ENCODE data around the gene NBEAL1. TPM values are rescaled to one million over a fixed set of nuclear protein-coding genes. Genes with fewer than 3 reads are reported as not detected.

The NBEAL1 gene
- polyA plus RNA-seq, 1 donor (not counting 4 experiments of a cell fraction or from before 2014, with no cell fraction given), result 14.7 TPM

DNA sequence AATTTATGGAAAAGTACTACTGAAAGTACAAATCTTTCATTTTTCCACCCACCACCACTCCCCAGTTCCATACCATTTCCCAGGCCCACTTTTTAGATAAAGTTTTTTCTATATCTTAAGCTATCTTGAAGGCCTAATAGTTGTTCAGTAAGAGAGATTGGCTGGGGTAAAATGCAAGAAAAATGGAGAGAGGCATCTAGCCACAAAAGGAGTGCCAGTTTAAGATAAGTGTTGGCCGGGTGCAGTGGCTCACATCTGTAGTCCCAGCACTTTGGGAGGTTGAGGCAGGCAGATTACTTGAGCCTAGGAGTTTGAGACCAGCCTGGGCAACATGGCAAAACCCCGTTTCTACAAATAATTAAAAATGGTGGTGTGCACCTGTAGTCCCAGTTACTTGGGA lies 28.6 kb downstream of the NBEAL1 start:
- TF ChIP-seq, protein P1, sequence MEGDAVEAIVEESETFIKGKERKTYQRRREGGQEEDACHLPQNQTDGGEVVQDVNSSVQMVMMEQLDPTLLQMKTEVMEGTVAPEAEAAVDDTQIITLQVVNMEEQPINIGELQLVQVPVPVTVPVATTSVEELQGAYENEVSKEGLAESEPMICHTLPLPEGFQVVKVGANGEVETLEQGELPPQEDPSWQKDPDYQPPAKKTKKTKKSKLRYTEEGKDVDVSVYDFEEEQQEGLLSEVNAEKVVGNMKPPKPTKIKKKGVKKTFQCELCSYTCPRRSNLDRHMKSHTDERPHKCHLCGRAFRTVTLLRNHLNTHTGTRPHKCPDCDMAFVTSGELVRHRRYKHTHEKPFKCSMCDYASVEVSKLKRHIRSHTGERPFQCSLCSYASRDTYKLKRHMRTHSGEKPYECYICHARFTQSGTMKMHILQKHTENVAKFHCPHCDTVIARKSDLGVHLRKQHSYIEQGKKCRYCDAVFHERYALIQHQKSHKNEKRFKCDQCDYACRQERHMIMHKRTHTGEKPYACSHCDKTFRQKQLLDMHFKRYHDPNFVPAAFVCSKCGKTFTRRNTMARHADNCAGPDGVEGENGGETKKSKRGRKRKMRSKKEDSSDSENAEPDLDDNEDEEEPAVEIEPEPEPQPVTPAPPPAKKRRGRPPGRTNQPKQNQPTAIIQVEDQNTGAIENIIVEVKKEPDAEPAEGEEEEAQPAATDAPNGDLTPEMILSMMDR (optimal IDR thresholded peaks at IDR 0.05 in 1 of 3, IDR thresholded peaks at IDR 0.05 in 1 of 3, conservative IDR thresholded peaks at IDR 0.05 in 1 of 3; ENCODE audit: extremely low read depth in 1 of 3, insufficient read depth in 2 of 3, low read length in 3 of 3), result no peak
- TF ChIP-seq EZH2 (IDR thresholded peaks at IDR 0.05; ENCODE audit: low read length), result no peak
- Histone ChIP-seq H3K9ac (ENCODE audit: control insufficient read depth, extremely low read depth, insufficient read depth, low read length) (no peak overlapping the region), H4K20me1 (ENCODE audit: control insufficient read depth, extremely low read depth, insufficient read depth, low read length) (no peaks in the 10 kb centered on the region), H3K4me3 (ENCODE audit: control insufficient read depth in 2 of 3, extremely low read depth in 1 of 3, insufficient read depth in 2 of 3, low read depth in 1 of 3, low read length in 3 of 3) (no peak overlapping the region), H3K36me3 (ENCODE audit: control insufficient read depth in 2 of 2, extremely low read depth in 1 of 2, insufficient read depth in 2 of 2, low read length in 2 of 2) (peaks cover 4 to 5% of the 10 kb centered on the region in 2 experiments), H3K27me3 (ENCODE audit: control insufficient read depth, extremely low read depth, insufficient read depth, low read length) (no peaks in the 10 kb centered on the region), H3K79me2 (ENCODE audit: control insufficient read depth, insufficient read depth, low read length) (peaks cover 11% of the 10 kb centered on the region), H3K9me3 (ENCODE audit: control insufficient read depth, low read depth, low read length) (no peaks in the 10 kb centered on the region), H2AFZ (ENCODE audit: control insufficient read depth, low read length) (no peak overlapping the region), H3K9me1 (ENCODE audit: control insufficient read depth, extremely low read depth, insufficient read depth, low read length) (no peaks in the 10 kb centered on the region), H3K4me1 (ENCODE audit: control insufficient read depth, extremely low read depth, insufficient read depth, low read length) (peaks cover 8% of the 10 kb centered on the region), H3K4me2 (ENCODE audit: control insufficient read depth, extremely low read depth, insufficient read depth, low read depth, low read length) (no peak overlapping the region), H3K27ac (ENCODE audit: control insufficient read depth, insufficient read depth, low read length) (no peak overlapping the region)
- no peak for DNase-seq (ENCODE audit: low read depth, low spot score)
- dilution Hi-C loops (cut with MboI; ENCODE audit: extremely low pct_ligation_motif_present, low sequenced_read_pairs), result no loop called here
- FAIRE-seq, result no peak

DNA sequence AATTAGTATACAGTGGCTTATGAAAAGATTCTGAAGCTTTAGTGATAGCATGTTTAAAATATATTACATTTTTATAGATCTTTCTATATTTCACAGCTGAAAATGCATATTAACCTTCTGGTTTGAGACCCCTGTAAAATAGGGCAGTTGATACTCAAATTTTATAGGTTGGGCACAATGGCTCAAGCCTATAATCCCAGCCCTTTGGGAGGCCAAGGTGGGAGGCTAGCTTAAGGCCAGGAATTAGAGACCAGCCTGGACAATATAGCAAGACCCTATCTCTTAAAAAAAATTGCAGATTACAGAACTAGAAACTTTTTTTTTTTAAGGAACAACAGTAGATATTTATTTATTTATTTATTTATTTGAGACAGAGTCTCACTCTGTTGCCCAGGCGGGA lies 31.2 kb downstream of the NBEAL1 start:
- Histone ChIP-seq H3K27me3 (ENCODE audit: control insufficient read depth, extremely low read depth, insufficient read depth, low read length) (no peaks in the 10 kb centered on the region), H3K36me3 (ENCODE audit: control insufficient read depth in 2 of 2, extremely low read depth in 1 of 2, insufficient read depth in 2 of 2, low read length in 2 of 2) (peaks cover 5 to 8% of the 10 kb centered on the region in 2 experiments), H3K9me3 (ENCODE audit: control insufficient read depth, low read depth, low read length) (no peaks in the 10 kb centered on the region), H3K79me2 (ENCODE audit: control insufficient read depth, insufficient read depth, low read length) (peaks cover under 1% of the 10 kb centered on the region), H3K4me1 (ENCODE audit: control insufficient read depth, extremely low read depth, insufficient read depth, low read length) (no peaks in the 10 kb centered on the region), H3K9me1 (ENCODE audit: control insufficient read depth, extremely low read depth, insufficient read depth, low read length) (no peaks in the 10 kb centered on the region), H3K27ac (ENCODE audit: control insufficient read depth, insufficient read depth, low read length) (no peak overlapping the region), H2AFZ (ENCODE audit: control insufficient read depth, low read length) (no peak overlapping the region), H4K20me1 (ENCODE audit: control insufficient read depth, extremely low read depth, insufficient read depth, low read length) (no peaks in the 10 kb centered on the region), H3K4me2 (ENCODE audit: control insufficient read depth, extremely low read depth, insufficient read depth, low read depth, low read length) (no peak overlapping the region), H3K9ac (ENCODE audit: control insufficient read depth, extremely low read depth, insufficient read depth, low read length) (no peak overlapping the region), H3K4me3 (ENCODE audit: control insufficient read depth in 2 of 3, extremely low read depth in 1 of 3, insufficient read depth in 2 of 3, low read depth in 1 of 3, low read length in 3 of 3) (no peak overlapping the region)
- no peak for FAIRE-seq
- dilution Hi-C loops (cut with MboI; ENCODE audit: extremely low pct_ligation_motif_present, low sequenced_read_pairs), result no loop called here
- no peak for DNase-seq (ENCODE audit: low read depth, low spot score)
- no peak for TF ChIP-seq EZH2 (IDR thresholded peaks at IDR 0.05; ENCODE audit: low read length)
- TF ChIP-seq, protein P1 (optimal IDR thresholded peaks at IDR 0.05 in 1 of 3, IDR thresholded peaks at IDR 0.05 in 1 of 3, conservative IDR thresholded peaks at IDR 0.05 in 1 of 3; ENCODE audit: extremely low read depth in 1 of 3, insufficient read depth in 2 of 3, low read length in 3 of 3), result no peak
